ENCODE data around the gene TCL1B.

DNA sequence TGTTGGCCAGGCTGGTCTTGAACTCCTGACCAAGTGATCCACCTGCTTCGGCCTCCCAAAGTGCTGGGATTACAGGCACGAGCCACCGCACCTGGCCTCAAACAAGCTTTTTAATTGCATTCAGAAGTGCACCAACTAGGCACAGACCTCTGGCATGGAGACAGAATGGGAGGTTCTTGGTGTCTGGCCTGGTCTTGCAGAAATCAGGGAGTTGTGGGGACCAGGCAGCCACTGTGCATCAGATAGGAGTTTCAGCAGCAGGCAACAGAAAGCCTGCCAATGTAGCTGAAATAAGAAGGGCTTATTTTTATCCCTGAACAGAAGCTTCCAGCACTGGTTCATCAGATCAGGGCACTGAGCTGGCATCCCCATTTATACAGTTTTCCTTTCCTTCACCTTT, 22.2 kb upstream of the TCL1B start:
- TF ChIP-seq, protein P1, sequence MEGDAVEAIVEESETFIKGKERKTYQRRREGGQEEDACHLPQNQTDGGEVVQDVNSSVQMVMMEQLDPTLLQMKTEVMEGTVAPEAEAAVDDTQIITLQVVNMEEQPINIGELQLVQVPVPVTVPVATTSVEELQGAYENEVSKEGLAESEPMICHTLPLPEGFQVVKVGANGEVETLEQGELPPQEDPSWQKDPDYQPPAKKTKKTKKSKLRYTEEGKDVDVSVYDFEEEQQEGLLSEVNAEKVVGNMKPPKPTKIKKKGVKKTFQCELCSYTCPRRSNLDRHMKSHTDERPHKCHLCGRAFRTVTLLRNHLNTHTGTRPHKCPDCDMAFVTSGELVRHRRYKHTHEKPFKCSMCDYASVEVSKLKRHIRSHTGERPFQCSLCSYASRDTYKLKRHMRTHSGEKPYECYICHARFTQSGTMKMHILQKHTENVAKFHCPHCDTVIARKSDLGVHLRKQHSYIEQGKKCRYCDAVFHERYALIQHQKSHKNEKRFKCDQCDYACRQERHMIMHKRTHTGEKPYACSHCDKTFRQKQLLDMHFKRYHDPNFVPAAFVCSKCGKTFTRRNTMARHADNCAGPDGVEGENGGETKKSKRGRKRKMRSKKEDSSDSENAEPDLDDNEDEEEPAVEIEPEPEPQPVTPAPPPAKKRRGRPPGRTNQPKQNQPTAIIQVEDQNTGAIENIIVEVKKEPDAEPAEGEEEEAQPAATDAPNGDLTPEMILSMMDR (IDR thresholded peaks at IDR 0.05; ENCODE audit: insufficient read depth, low read depth, low read length): no peak
- TF ChIP-seq EZH2 (IDR thresholded peaks at IDR 0.05; ENCODE audit: insufficient read depth, low read length): no peak

Measured in astrocyte (in vitro differentiated cells and primary cell).